ENCODE results near the gene GID4.

GID4 gene

GRCh38 chr17:18094409-18094807 is 55.2 kb downstream of the GID4 start:
- TF ChIP-seq CTCF (IDR thresholded peaks at IDR 0.05; ENCODE audit: insufficient read depth, low read depth, low read length, missing control alignments): no peak
- DNase-seq (ENCODE audit: low read depth): no peak
- no peak overlapping the region for H3K4me3 ChIP-seq (ENCODE audit: low read depth, low read length)

- no peak for DNase-seq (ENCODE audit: low read depth)
- no peak overlapping the region for H3K4me3 ChIP-seq (ENCODE audit: low read depth, low read length)
These were observed 60.3 kb downstream of the GID4 start for GRCh38 chr17:18099516-18099915.

GRCh38 chr17:18100616-18101015 is 61.4 kb downstream of the GID4 start:
- no peak for DNase-seq (ENCODE audit: low read depth)
- H3K4me3 ChIP-seq (ENCODE audit: low read depth, low read length): no peak overlapping the region
- no peak for TF ChIP-seq CTCF (IDR thresholded peaks at IDR 0.05; ENCODE audit: insufficient read depth, low read depth, low read length, missing control alignments)

More at GRCh38 chr17:18099516-18099915, 60.3 kb downstream of the GID4 start:
- no peak for TF ChIP-seq CTCF (IDR thresholded peaks at IDR 0.05; ENCODE audit: insufficient read depth, low read depth, low read length, missing control alignments)

GRCh38 chr17:18101828-18102227 is 62.6 kb downstream of the GID4 start:
- DNase-seq (ENCODE audit: low read depth): no peak
- H3K4me3 ChIP-seq (ENCODE audit: low read depth, low read length): no peak overlapping the region
- no peak for TF ChIP-seq CTCF (IDR thresholded peaks at IDR 0.05; ENCODE audit: insufficient read depth, low read depth, low read length, missing control alignments)

- DNase-seq (ENCODE audit: low read depth): no peak
- TF ChIP-seq CTCF (IDR thresholded peaks at IDR 0.05; ENCODE audit: insufficient read depth, low read depth, low read length, missing control alignments): no peak
These were observed 63.4 kb downstream of the GID4 start for GRCh38 chr17:18102640-18103039.

GRCh38 chr17:18105027-18105426 is 65.8 kb downstream of the GID4 start:
- DNase-seq (ENCODE audit: low read depth): no peak
- TF ChIP-seq CTCF (IDR thresholded peaks at IDR 0.05; ENCODE audit: insufficient read depth, low read depth, low read length, missing control alignments): no peak
- H3K4me3 ChIP-seq (ENCODE audit: low read depth, low read length): no peak overlapping the region

More at GRCh38 chr17:18102640-18103039, 63.4 kb downstream of the GID4 start:
- no peak overlapping the region for H3K4me3 ChIP-seq (ENCODE audit: low read depth, low read length)

GRCh38 chr17:18105595-18105994 is 66.4 kb downstream of the GID4 start:
- TF ChIP-seq CTCF (IDR thresholded peaks at IDR 0.05; ENCODE audit: insufficient read depth, low read depth, low read length, missing control alignments): no peak
- H3K4me3 ChIP-seq (ENCODE audit: low read depth, low read length): no peak overlapping the region
- DNase-seq (ENCODE audit: low read depth): no peak
